ENCODE results near the gene CABLES1.
A peak's percentile ranks its signal among the peaks of the same experiment; 100 is the strongest.

DNA sequence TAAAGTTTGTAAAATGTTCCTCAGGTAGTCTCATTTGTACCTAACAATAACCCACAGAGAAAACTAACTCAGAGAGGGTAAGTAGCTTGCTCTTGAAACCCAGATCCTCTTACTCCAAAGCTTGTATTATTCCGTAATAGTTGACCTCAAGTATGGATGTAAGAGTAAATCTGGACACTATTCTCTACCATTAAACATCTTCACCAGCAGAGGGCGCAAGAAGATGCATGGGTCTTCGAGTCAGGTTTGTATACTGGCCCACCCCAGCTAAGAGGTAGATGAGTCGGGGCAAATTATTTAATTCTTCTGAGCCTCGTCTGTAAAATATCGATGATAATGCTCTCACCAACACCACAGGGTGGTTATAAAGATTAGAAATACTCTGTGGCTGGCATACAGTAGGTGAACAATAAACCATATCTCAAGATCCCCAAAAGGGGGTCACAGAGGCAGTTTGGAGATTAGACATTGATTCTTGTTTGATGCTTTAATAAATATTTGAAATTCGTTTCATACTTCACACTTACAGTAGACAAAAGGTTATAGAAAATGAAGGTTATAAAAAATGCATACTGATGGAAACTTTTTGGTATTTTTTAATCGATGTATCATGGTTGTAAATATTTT, 3.5 kb upstream of the CABLES1 start:
- TF ChIP-seq CTCF (IDR thresholded peaks at IDR 0.05) (peak; percentile 76 to 88 (median 83)), POLR2A (IDR thresholded peaks at IDR 0.05) (no peak)

All from uterus (tissue), 2 donors.